Cardiac muscle cell (in vitro differentiated cells and primary cell): Measurements from ENCODE around the gene WDPCP. TPM values are rescaled to one million over a fixed set of nuclear protein-coding genes. Genes with fewer than 3 reads are reported as not detected.
"Not testable (repeated sequence)": the region's sequence is repeated elsewhere in the genome, so short reads cannot be mapped to it uniquely, and the experiment has no call there.

ENCODE experiments used
- DNase-seq, 2 donors: peaks; one replicate each; pipeline versions ENCODE4 v3.0.0 to v3.0.0-alpha.2; 2010 to 2017; ENCODE audit warnings: low read depth in 1 of 2, low spot score in 1 of 2
- H3K27ac ChIP-seq: fragments of 200-600 bp; sonication (generic); 2 replicates; pipeline ENCODE4 v1.5.1; 2016
- H3K27me3 ChIP-seq: fragments of 200-600 bp; sonication (generic); 2 replicates; pipeline ENCODE4 v1.6.0; 2016; ENCODE audit warnings: control low read depth
- H3K36me3 ChIP-seq: fragments of 200-600 bp; sonication (generic); 2 replicates; pipeline ENCODE4 v1.5.1; 2016; ENCODE audit warnings: control low read depth
- H3K4me1 ChIP-seq: fragments of 200-600 bp; sonication (generic); 2 replicates; pipeline ENCODE4 v1.8.1; 2017; ENCODE audit warnings: low read depth, mild to moderate bottlenecking, mixed run types
- H3K4me3 ChIP-seq: fragments of 200-600 bp; sonication (generic); 2 replicates; pipeline ENCODE4 v1.5.1; 2016; ENCODE audit warnings: mild to moderate bottlenecking
- H3K9me3 ChIP-seq: fragments of 200-600 bp; sonication (generic); 2 replicates; pipeline ENCODE4 v1.5.1; 2017; ENCODE audit warnings: low read depth, mild to moderate bottlenecking, control low read depth
- CTCF ChIP-seq: IDR thresholded peaks from 2 replicates; pipeline ENCODE4 v1.5.1; 2012; ENCODE audit warnings: low read depth, mild to moderate bottlenecking, low read length
- polyA plus RNA-seq: library from polyadenylated mRNA; unstranded; fragments of >200 nt; fragmentation: Nextera tagmentation; extraction: Ambion mirVana; gene quantifications from 2 replicates; pipeline ENCODE4 v1.2.1, GENCODE V29; 2016
- total RNA-seq: library from RNA; depleted of rRNA; stranded (reverse); fragments of >200 nt; gene quantifications from 2 replicates; pipeline ENCODE4 v1.2.3, GENCODE V29; 2016

The WDPCP gene
- total and polyA plus RNA-seq, 2 experiments from 2014 or later, result 6.7 to 9.2 TPM

GRCh38 chr2:63192169-63192888, 395.9 kb downstream of the WDPCP start:
- TF ChIP-seq CTCF, result no peak
- Histone ChIP-seq H3K27me3 (no peaks in the 10 kb centered on the region), H3K27ac (no peak overlapping the region), H3K4me1 (no peaks in the 10 kb centered on the region), H3K9me3 (no peaks in the 10 kb centered on the region), H3K36me3 (no peaks in the 10 kb centered on the region), H3K4me3 (no peak overlapping the region)
- peak in 1 of 2 donors; percentile 3 for DNase-seq

- DNase-seq, result peak; percentile 25 to 68
- H3K9me3 ChIP-seq, result no peaks in the 10 kb centered on the region
- no peaks in the 10 kb centered on the region for H3K4me1 ChIP-seq
These were observed 399.3 kb downstream of the WDPCP start for GRCh38 chr2:63189026-63189425.

GRCh38 chr2:63186331-63186730, 401.9 kb downstream of the WDPCP start:
- H3K27me3 ChIP-seq, result no peaks in the 10 kb centered on the region
- DNase-seq, result no peak
- no peak overlapping the region for H3K27ac ChIP-seq
- no peaks in the 10 kb centered on the region for H3K36me3 ChIP-seq
- no peak overlapping the region for H3K4me3 ChIP-seq
- no peaks in the 10 kb centered on the region for H3K4me1 ChIP-seq
- TF ChIP-seq CTCF, result no peak
- H3K9me3 ChIP-seq, result no peaks in the 10 kb centered on the region

More at GRCh38 chr2:63189026-63189425, 399.3 kb downstream of the WDPCP start:
- no peak overlapping the region for H3K27ac ChIP-seq
- no peak overlapping the region for H3K4me3 ChIP-seq
- TF ChIP-seq CTCF, result peak; percentile 95
- H3K27me3 ChIP-seq, result no peaks in the 10 kb centered on the region
- no peaks in the 10 kb centered on the region for H3K36me3 ChIP-seq

GRCh38 chr2:63163161-63163820, 425.0 kb downstream of the WDPCP start:
- no peaks in the 10 kb centered on the region for H3K27me3 ChIP-seq
- H3K27ac ChIP-seq, result no peak overlapping the region
- no peaks in the 10 kb centered on the region for H3K36me3 ChIP-seq
- H3K4me3 ChIP-seq, result no peak overlapping the region
- no peak for TF ChIP-seq CTCF
- H3K4me1 ChIP-seq, result no peaks in the 10 kb centered on the region
- DNase-seq, result no peak
- no peaks in the 10 kb centered on the region for H3K9me3 ChIP-seq

GRCh38 chr2:63159262-63159661, 429.0 kb downstream of the WDPCP start:
- Histone ChIP-seq H3K4me1 (no peaks in the 10 kb centered on the region), H3K36me3 (no peaks in the 10 kb centered on the region), H3K27me3 (no peaks in the 10 kb centered on the region), H3K27ac (no peak overlapping the region), H3K9me3 (no peaks in the 10 kb centered on the region), H3K4me3 (no peak overlapping the region)
- TF ChIP-seq CTCF, result no peak
- DNase-seq, result no peak

- H3K4me1 ChIP-seq, H3K27me3 ChIP-seq, DNase-seq, H3K27ac ChIP-seq, H3K36me3 ChIP-seq, H3K4me3 ChIP-seq, H3K9me3 ChIP-seq: not testable (repeated sequence)
These were observed 451.6 kb downstream of the WDPCP start for GRCh38 chr2:63136683-63137082.
